ENCODE results near the gene LRRC56. TPM values are rescaled to one million over a fixed set of nuclear protein-coding genes. Genes with fewer than 3 reads are reported as not detected.

The LRRC56 gene
- total RNA-seq, 2 donors from 2014 or later: 3.0 to 4.3 TPM

DNA sequence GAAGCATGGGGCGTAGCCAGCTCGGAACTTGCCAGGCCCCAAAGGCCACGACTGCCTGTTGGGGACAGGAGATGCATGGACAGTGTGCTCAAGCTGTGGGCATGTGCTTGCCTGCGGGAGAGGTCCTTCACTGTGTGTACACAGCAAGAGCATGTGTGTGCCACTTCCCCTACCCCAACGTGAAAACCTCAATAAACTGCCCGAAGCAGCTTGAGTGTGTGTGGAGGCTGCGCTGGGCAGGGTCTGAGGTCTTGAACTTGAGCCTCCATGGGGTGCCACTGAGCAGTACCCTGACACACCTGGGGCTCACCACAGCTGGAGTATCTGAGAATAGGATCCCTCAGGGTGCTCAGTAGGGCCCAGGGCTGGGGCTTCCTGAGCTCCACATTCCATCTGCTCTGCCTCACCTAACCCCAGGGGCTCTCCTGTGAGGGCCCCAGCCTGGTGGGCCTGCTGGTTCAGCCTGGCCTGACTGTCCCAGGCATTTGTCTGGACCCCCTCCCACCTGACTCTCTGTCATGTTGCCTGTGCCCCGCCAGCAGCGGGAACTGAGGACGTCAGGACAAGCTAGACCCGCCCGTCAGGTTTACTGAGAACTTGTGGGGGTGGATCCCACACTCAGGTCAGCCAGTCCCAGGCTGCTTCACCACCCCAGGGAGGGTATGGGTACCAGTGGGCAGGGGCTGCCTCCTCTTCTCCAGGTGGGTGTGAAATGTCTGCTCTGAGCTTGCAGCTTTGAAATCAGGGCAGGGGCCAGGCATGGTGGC is 26.7 kb downstream of the LRRC56 start:
- TF ChIP-seq, protein P1, sequence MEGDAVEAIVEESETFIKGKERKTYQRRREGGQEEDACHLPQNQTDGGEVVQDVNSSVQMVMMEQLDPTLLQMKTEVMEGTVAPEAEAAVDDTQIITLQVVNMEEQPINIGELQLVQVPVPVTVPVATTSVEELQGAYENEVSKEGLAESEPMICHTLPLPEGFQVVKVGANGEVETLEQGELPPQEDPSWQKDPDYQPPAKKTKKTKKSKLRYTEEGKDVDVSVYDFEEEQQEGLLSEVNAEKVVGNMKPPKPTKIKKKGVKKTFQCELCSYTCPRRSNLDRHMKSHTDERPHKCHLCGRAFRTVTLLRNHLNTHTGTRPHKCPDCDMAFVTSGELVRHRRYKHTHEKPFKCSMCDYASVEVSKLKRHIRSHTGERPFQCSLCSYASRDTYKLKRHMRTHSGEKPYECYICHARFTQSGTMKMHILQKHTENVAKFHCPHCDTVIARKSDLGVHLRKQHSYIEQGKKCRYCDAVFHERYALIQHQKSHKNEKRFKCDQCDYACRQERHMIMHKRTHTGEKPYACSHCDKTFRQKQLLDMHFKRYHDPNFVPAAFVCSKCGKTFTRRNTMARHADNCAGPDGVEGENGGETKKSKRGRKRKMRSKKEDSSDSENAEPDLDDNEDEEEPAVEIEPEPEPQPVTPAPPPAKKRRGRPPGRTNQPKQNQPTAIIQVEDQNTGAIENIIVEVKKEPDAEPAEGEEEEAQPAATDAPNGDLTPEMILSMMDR (conservative IDR thresholded peaks at IDR 0.05): no peak
- Mint-ChIP-seq H3K27me3 (ENCODE audit: insufficient read depth) (peaks cover 6% of the 10 kb centered on the region), H3K27ac (no peak overlapping the region), H3K4me3 (no peak overlapping the region), H3K36me3 (ENCODE audit: low read depth) (peaks cover 13% of the 10 kb centered on the region), H3K4me1 (peaks cover 6% of the 10 kb centered on the region), H3K9me3 (no peaks in the 10 kb centered on the region)
- Histone ChIP-seq H3K4me1 (ENCODE audit: control insufficient read depth, insufficient read depth, low read length) (peaks cover 9% of the 10 kb centered on the region), H3K27ac (ENCODE audit: low read depth, low read length) (no peak overlapping the region), H3K9ac (ENCODE audit: extremely low read depth, low read length, poor library complexity, severe bottlenecking) (no peak overlapping the region), H3K36me3 (ENCODE audit: control insufficient read depth, insufficient read depth, low read length) (peaks cover 8% of the 10 kb centered on the region), H3K27me3 (ENCODE audit: control insufficient read depth, insufficient read depth, low read length, poor library complexity, severe bottlenecking) (no peaks in the 10 kb centered on the region), H3K4me3 (ENCODE audit: low read length) (no peak overlapping the region), H3K9me3 (ENCODE audit: control insufficient read depth, low read length) (no peaks in the 10 kb centered on the region)
- 92 to 97% methylated on average over 9 to 12 of the region's 12 CpGs for WGBS, 2 experiments (ENCODE audit: insufficient coverage in 1 of 2, insufficient read length in 1 of 2)
- DNase-seq: no peak

DNA sequence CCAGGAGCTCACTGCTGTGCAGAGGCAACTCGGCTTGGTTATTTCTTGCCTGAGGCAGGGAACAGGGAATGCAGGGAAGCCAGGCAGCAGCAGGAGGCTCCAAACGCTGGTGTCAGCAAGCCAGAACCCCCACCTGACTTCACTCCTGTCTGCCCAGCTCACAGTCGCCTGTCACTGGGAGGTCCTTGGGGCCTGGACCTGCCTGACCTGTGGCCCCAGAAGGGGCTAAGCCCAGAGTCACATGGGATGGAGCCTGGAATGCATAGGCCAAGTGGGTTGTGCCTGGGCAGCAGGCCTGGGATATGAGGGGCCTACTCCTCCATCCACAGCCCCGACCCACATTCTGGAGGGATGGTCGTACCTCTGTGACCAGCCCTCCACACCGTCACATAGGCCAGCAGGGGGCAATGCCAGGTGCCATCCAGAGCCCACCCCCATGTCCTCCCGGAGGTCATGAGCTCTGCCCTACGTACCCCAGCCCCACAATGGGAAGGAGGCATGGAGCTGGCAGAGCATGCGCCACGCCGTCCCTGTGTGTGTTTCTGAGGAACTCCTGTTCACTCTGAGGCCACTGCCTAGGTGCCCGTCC is 28.7 kb downstream of the LRRC56 start:
- H3K27ac Mint-ChIP-seq: no peak overlapping the region
- WGBS, 2 experiments (ENCODE audit: insufficient coverage in 1 of 2, insufficient read length in 1 of 2): 81 to 85% methylated on average over 8 to 12 of the region's 12 CpGs

DNA sequence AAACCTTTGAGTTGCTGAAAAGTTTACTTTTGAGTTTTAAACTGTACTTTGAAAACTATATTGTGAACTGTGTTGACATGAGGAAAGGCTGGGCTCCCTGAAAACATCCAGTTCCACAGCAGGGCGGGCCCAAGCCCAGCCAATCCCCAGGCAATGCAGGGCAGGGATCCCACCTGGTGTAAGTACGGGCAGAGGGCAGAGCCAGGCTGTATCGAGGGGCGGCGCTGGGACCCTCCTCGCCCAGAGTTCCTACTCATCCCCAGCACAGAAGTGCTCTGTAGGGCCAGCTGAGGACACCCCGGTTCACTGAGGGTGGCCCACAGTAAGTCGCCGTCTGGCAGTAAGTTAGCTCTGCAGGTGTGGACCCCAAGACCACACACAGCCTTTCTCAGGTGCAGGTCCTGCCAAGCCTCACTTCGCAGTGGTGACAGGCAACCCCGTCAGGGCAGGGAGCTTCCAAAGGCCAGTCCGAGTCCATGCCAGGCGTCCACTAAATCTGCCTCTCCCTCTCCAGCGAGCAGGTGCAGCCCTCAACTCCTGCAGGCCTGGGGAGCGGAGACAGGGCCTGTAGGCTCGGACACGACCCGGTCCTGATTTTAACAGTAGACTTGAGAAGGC is 29.8 kb downstream of the LRRC56 start:
- Histone ChIP-seq H3K27me3 (ENCODE audit: control insufficient read depth, insufficient read depth, low read length, poor library complexity, severe bottlenecking) (no peaks in the 10 kb centered on the region), H3K36me3 (ENCODE audit: control insufficient read depth, insufficient read depth, low read length) (peaks cover 8% of the 10 kb centered on the region), H3K4me1 (ENCODE audit: control insufficient read depth, insufficient read depth, low read length) (peaks cover 6% of the 10 kb centered on the region), H3K9ac (ENCODE audit: extremely low read depth, low read length, poor library complexity, severe bottlenecking) (no peak overlapping the region), H3K4me3 (ENCODE audit: low read length) (peak overlapping the region; percentile 79), H3K27ac (ENCODE audit: low read depth, low read length) (no peak overlapping the region), H3K9me3 (ENCODE audit: control insufficient read depth, low read length) (no peaks in the 10 kb centered on the region)
- Mint-ChIP-seq H3K9me3 (no peaks in the 10 kb centered on the region), H3K36me3 (ENCODE audit: low read depth) (peaks cover 10% of the 10 kb centered on the region), H3K4me1 (peaks cover 2% of the 10 kb centered on the region), H3K27me3 (ENCODE audit: insufficient read depth) (peaks cover 15% of the 10 kb centered on the region), H3K4me3 (peak overlapping the region; percentile 66), H3K27ac (no peak overlapping the region)
- peak; percentile 47 for DNase-seq
- WGBS, 2 experiments (ENCODE audit: insufficient coverage in 1 of 2, insufficient read length in 1 of 2): 89 to 95% methylated on average over 10 to 18 of the region's 18 CpGs
- TF ChIP-seq, protein P1 (conservative IDR thresholded peaks at IDR 0.05): no peak

More for the DNA sequence above, 28.7 kb downstream of the LRRC56 start:
- H3K27me3 ChIP-seq (ENCODE audit: control insufficient read depth, insufficient read depth, low read length, poor library complexity, severe bottlenecking): no peaks in the 10 kb centered on the region
- peaks cover 13% of the 10 kb centered on the region for H3K36me3 Mint-ChIP-seq (ENCODE audit: low read depth)
- no peak overlapping the region for H3K4me3 ChIP-seq (ENCODE audit: low read length)
- DNase-seq: peak; percentile 33
- H3K27ac ChIP-seq (ENCODE audit: low read depth, low read length): no peak overlapping the region
- peaks cover 8% of the 10 kb centered on the region for H3K36me3 ChIP-seq (ENCODE audit: control insufficient read depth, insufficient read depth, low read length)
- peaks cover 7% of the 10 kb centered on the region for H3K4me1 ChIP-seq (ENCODE audit: control insufficient read depth, insufficient read depth, low read length)
- H3K4me3 Mint-ChIP-seq: no peak overlapping the region
- TF ChIP-seq, protein P1 (conservative IDR thresholded peaks at IDR 0.05): no peak
- peaks cover 1% of the 10 kb centered on the region for H3K4me1 Mint-ChIP-seq
- H3K9me3 ChIP-seq (ENCODE audit: control insufficient read depth, low read length): no peaks in the 10 kb centered on the region
- no peak overlapping the region for H3K9ac ChIP-seq (ENCODE audit: extremely low read depth, low read length, poor library complexity, severe bottlenecking)
- H3K9me3 Mint-ChIP-seq: no peaks in the 10 kb centered on the region
- H3K27me3 Mint-ChIP-seq (ENCODE audit: insufficient read depth): peaks cover 13% of the 10 kb centered on the region
